GM21526 (cell line): ENCODE results near the gene PHC3.
A peak's percentile ranks its signal among the peaks of the same experiment; 100 is the strongest.

Experiments used
- ATAC-seq: cut with Tn5 transposase; IDR thresholded peaks from one replicate; pipeline ENCODE4 v1.9.1; 2021; ENCODE audit warnings: moderate library complexity; ENCODE audit not compliant: unreplicated experiment, low FRiP score

The PHC3 gene

DNA sequence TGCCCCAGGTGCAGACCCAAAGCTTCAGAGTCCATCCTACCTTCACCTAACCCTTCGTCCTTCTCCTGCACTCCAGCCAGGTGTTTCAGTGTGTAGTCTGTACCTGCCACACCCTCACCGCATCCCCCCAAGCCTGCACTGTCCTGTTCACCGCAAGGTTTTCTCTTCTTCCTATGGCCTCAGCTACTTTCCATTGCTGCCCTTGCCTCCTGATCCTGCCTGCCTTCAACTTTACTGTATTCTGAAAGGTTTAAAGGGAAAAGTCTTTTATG is 134.5 kb downstream of the PHC3 start:
- no peak for ATAC-seq

DNA sequence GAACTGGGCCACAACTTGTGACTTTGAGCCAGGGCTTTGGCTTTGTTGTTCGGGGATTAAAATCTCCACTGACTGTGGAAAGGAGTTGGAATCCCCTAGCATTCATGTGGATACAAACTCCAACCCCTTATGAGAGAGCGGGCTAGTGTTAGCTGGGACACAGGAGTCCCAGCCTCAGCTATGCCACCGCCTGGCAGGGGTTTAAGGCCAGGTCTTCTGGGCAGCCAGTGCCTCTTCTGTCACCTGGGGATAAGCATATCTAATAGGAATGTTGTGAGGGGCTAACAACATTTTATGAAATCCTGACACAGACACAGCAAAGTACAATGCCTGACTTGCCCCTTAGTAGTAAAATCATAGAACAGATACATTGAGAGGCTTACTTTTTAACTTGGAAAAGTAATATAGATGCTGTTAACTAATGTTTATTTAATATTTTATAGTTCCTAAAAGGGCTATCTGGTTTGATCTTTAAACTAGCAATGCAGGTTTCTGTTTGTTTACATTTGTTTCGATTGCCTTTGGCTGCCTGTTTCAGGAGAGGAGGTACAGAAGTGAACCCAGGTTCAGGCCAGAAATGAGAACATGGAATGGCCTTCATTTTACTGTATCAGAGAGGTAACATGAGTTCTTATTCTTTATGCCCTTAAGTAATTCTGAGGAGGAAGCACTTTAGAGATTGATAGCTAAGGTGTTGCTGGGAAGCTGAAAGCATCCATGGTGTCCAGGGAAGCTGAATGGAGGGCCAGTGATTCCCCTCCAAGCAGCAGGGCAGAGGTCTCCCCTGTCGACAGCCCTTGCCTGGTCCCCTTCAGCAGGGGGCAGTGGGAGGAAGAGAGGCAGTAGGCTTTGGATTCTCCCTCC is 135.0 kb downstream of the PHC3 start:
- no peak for ATAC-seq

DNA sequence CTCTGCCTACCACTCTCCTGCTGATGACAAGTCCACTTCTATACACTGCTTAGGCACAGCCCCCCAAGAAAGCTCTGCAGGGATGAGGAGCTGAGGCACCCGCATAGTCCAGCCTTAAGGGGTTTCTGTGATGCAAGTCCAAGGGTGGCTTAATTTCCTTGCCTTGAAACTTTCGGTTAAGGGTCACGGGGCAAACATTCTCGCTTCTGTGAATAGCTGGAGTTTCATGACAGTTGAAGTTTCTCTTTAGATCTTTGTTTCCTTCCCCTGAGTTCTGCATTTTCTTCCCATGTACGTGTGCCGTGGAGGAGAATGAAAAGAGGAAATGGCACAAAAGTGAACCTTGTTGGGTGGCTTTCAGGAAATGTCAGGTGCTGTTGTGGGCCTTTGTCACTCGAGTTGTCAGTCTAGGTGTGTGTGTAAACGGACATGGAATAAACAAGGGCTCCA is 136.7 kb downstream of the PHC3 start:
- peak; percentile 77 for ATAC-seq

DNA sequence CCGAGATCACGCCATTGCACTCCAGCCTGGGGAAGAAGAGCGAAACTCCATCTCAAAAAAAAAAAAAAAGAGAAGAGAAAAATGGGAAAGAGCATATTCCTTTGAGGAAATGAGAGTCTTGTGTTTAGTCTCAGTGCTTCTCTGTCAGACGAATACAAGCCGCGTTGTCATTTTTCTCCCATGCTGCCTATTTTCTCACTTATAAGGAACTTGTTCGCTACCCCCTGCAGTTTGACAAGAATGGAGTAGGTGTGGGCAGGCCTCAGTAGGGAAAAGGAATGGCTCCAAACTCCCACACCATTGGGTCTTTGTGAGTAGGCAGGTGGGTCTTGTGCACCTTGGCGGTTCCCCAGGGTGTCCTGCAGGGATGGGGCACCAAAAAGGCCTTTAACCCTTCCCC is 137.3 kb downstream of the PHC3 start:
- no peak for ATAC-seq

DNA sequence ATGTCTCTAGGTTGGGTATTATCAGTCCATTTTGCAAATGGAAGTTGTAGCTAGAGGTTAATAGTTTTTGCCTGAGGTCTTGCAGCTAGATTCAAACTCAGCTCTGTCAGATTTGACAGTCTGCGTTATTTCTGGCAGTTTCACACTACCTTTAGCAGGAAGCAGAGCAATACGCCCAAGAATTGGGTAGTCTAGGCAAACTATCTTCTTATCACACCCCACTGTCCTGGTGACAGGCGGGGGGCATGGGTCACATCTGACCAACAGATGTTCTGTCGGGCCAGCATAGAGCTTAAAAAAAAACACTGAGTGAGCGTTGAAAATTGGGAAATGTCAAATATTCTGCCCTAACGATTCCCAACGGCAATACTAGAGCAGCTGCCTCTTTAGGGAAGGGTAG is 138.0 kb downstream of the PHC3 start:
- ATAC-seq = no peak

DNA sequence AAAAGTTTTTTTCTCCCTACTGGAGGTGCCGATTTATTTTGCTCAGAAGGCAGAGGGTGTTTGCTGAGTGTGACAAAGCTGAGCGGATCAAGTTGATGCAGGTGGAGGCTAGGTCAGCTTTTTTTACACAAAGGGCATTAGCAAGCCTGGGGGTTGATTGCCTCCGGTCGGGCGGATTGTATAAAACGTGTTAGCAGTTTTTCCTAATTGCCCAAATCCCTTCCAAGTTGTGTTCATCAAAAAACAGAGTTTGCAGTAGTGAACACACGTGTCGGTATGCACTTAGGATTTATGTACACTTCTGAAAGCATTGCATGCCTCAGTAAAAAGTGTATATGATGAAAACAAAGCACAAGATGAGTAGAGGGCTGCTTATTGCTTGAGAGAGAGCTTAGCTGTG is 141.1 kb downstream of the PHC3 start:
- no peak for ATAC-seq

DNA sequence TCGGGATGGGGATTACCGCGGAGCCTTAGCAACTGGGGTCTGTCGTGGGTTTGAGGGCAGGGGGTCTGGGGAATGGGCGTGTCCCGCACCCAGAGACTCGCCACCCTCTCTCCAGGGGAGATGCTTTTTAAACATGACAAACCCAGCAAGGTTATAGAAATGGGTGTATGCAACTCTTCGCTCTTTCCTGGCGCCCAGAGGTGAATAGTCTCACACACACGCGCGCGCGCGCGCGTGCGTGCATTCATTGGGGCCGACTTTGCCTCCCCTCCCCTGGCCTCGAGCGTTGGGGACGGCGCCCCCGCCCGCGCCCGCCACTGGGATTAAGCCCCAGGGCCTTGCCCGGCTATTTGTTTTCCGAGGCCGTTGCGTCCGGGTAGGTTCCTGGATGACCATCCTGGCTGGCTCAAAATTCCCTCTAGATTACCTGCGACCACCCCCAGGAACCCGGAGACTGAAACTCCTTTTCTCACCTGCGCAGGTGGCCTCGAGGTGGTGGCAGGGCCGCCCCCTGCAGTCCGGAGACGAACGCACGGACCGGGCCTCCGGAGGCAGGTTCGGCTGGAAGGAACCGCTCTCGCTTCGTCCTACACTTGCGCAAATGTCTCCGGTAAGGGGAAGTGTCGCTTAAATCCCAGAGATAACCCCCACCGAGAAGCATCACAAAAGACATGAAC is 143.0 kb downstream of the PHC3 start:
- ATAC-seq = peak; percentile 10
